H1 (cell line): ENCODE data around the gene THADA. TPM values are rescaled to one million over a fixed set of nuclear protein-coding genes. Genes with fewer than 3 reads are reported as not detected.

Experiments
- CTCF ChIA-PET: fragments of 300-600 bp; sonication (Branson Sonifier 250); formaldehyde crosslinking; loops from one replicate; lab custom pipeline; 2021; ENCODE audit not compliant: partially characterized antibody; lab: Charles Lee
- POLR2A ChIA-PET: fragments of 300-600 bp; sonication (Branson Sonifier 250); formaldehyde crosslinking; loops from one replicate; lab custom pipeline; 2021; ENCODE audit warnings: inconsistent platforms; ENCODE audit not compliant: partially characterized antibody; lab: Charles Lee
- DNase-seq, 2 experiments: peaks; one replicate each; pipeline versions ENCODE4 v3.0.0 to v3.0.0-alpha.2; 2010 to 2022; ENCODE audit warnings: low spot score in 2 of 2, low read depth in 1 of 2, mixed read lengths in 1 of 2
- FAIRE-seq: peaks from 2 replicates; lab custom pipeline; 2011; peaks lifted over from hg19 to GRCh38; lab: Jason Lieb, UNC
- H2AFZ ChIP-seq: 2 replicates; pipeline ENCODE4 v1.8.1; 2012; ENCODE audit warnings: low read length, inconsistent platforms
- H2AK5ac ChIP-seq: 2 replicates; pipeline ENCODE4 v1.6.1; 2013; ENCODE audit warnings: low read depth, low read length
- H2BK120ac ChIP-seq: replicated peaks from 2 replicates; pipeline ENCODE3; 2013; ENCODE audit warnings: low read depth, low read length, inconsistent platforms
- H2BK12ac ChIP-seq: 2 replicates; pipeline ENCODE4 v1.6.1; 2013; ENCODE audit warnings: low read depth, low read length
- H2BK15ac ChIP-seq: 2 replicates; pipeline ENCODE4 v1.6.1; 2013; ENCODE audit warnings: low read length
- H2BK20ac ChIP-seq: 2 replicates; pipeline ENCODE4 v1.6.1; 2013; ENCODE audit warnings: low read length
- H2BK5ac ChIP-seq: 2 replicates; pipeline ENCODE4 v1.6.1; 2013; ENCODE audit warnings: low read depth, low read length
- H3K14ac ChIP-seq: 2 replicates; pipeline ENCODE4 v1.6.1; 2013; ENCODE audit warnings: inconsistent platforms; ENCODE audit not compliant: insufficient read length
- H3K18ac ChIP-seq: 2 replicates; pipeline ENCODE4 v1.6.1; 2013; ENCODE audit warnings: low read length; ENCODE audit errors: extremely low read depth
- H3K23ac ChIP-seq: 2 replicates; pipeline ENCODE4 v1.6.1; 2013; ENCODE audit warnings: inconsistent platforms; ENCODE audit not compliant: insufficient read length
- H3K23me2 ChIP-seq: 2 replicates; pipeline ENCODE4 v1.6.1; 2013; ENCODE audit warnings: low read depth, low read length
- H3K27ac ChIP-seq: 2 replicates; pipeline ENCODE4 v1.6.1; 2011; ENCODE audit warnings: low read depth, low read length, inconsistent platforms
- H3K27me3 ChIP-seq, 4 experiments: replicated peaks in 1 of 4; 1 replicate in 1 of 4; 2 replicates in 3 of 4; pipeline versions ENCODE4 v1.6.1 to v1.8.1; 2011 to 2013; ENCODE audit warnings: low read length in 3 of 4, mild to moderate bottlenecking in 3 of 4, inconsistent platforms in 2 of 4, mixed read lengths in 2 of 4, moderate library complexity in 1 of 4; ENCODE audit not compliant: control insufficient read depth in 3 of 4, insufficient read depth in 3 of 4; ENCODE audit errors: extremely low read depth in 1 of 4
- H3K36me3 ChIP-seq, 4 experiments: 2 replicates each; pipeline versions ENCODE4 v1.6.1 to v1.8.1; 2011 to 2013; ENCODE audit warnings: mild to moderate bottlenecking in 4 of 4, low read length in 3 of 4, moderate library complexity in 2 of 4, control low read depth in 1 of 4, inconsistent platforms in 1 of 4; ENCODE audit not compliant: insufficient read depth in 4 of 4, control insufficient read depth in 2 of 4
- H3K4ac ChIP-seq: replicated peaks from 2 replicates; pipeline ENCODE3; 2013; ENCODE audit warnings: low read length, low read depth, mixed read lengths, inconsistent platforms; ENCODE audit not compliant: insufficient read length
- H3K4me1 ChIP-seq, 4 experiments: replicated peaks in 1 of 4; 1 replicate in 1 of 4; 2 replicates in 3 of 4; pipeline versions ENCODE4 v1.6.1 to v1.8.1; 2011 to 2013; ENCODE audit warnings: low read length in 3 of 4, inconsistent platforms in 2 of 4, mixed read lengths in 1 of 4; ENCODE audit not compliant: insufficient read depth in 4 of 4, control insufficient read depth in 3 of 4
- H3K4me2 ChIP-seq, 2 experiments: 2 replicates each; pipeline versions ENCODE4 v1.6.1 to v1.8.1; 2011 to 2013; ENCODE audit warnings: low read depth in 2 of 2, low read length in 2 of 2, control low read depth in 1 of 2, inconsistent platforms in 1 of 2, mild to moderate bottlenecking in 1 of 2; ENCODE audit not compliant: insufficient read depth in 1 of 2
- H3K4me3 ChIP-seq, 4 experiments: fragments of 200-600, 300-600 bp in 1 of 4; sonication (generic), shearing (Covaris generic), sonication (Bioruptor Twin) in 1 of 4; 2 replicates each; pipeline versions ENCODE4 v1.5.1 to v1.8.1; 2011 to 2016; ENCODE audit warnings: low read length in 4 of 4, low read depth in 3 of 4, control low read depth in 2 of 4, inconsistent platforms in 2 of 4, mild to moderate bottlenecking in 2 of 4, mixed read lengths in 1 of 4, moderate library complexity in 1 of 4; ENCODE audit not compliant: insufficient read depth in 2 of 4; ENCODE audit errors: extremely low read depth in 1 of 4
- H3K56ac ChIP-seq: replicated peaks from 2 replicates; pipeline ENCODE3; 2013; ENCODE audit warnings: low read depth, mild to moderate bottlenecking, mixed read lengths, low read length, inconsistent platforms; ENCODE audit not compliant: insufficient read length
- H3K79me1 ChIP-seq: 2 replicates; pipeline ENCODE4 v1.6.1; 2013; ENCODE audit warnings: low read depth, low read length, control low read depth
- H3K79me2 ChIP-seq, 2 experiments: 2 replicates each; pipeline versions ENCODE4 v1.6.1 to v1.8.1; 2012 to 2013; ENCODE audit warnings: low read length in 2 of 2, mild to moderate bottlenecking in 2 of 2, inconsistent platforms in 1 of 2; ENCODE audit not compliant: insufficient read depth in 2 of 2, control insufficient read depth in 1 of 2
- H3K9ac ChIP-seq, 4 experiments: replicated peaks in 1 of 4; 1 replicate in 1 of 4; 2 replicates in 3 of 4; pipeline versions ENCODE4 v1.6.1 to v1.8.1; 2011 to 2013; ENCODE audit warnings: low read depth in 3 of 4, low read length in 3 of 4, control low read depth in 2 of 4, mild to moderate bottlenecking in 2 of 4, moderate library complexity in 2 of 4, inconsistent platforms in 1 of 4; ENCODE audit errors: extremely low read depth in 1 of 4
- H3K9me3 ChIP-seq, 2 experiments: 2 replicates each; pipeline versions ENCODE4 v1.6.1 to v1.8.1; 2012 to 2013; ENCODE audit warnings: mild to moderate bottlenecking in 2 of 2, moderate library complexity in 2 of 2, control low read depth in 1 of 2, inconsistent platforms in 1 of 2, low read depth in 1 of 2, low read length in 1 of 2, mixed read lengths in 1 of 2; ENCODE audit not compliant: insufficient read depth in 2 of 2
- H4K20me1 ChIP-seq, 2 experiments: replicated peaks in 1 of 2; 2 replicates each; pipeline versions ENCODE3 to v1.8.1; 2011 to 2013; ENCODE audit warnings: inconsistent platforms in 2 of 2, low read length in 2 of 2, mild to moderate bottlenecking in 1 of 2; ENCODE audit not compliant: insufficient read depth in 2 of 2, control insufficient read depth in 1 of 2
- H4K5ac ChIP-seq: 2 replicates; pipeline ENCODE4 v1.6.1; 2013; ENCODE audit warnings: low read length, low read depth, mixed read lengths, inconsistent platforms; ENCODE audit not compliant: insufficient read length
- H4K8ac ChIP-seq: 2 replicates; pipeline ENCODE4 v1.8.0; 2013; ENCODE audit warnings: mild to moderate bottlenecking, moderate library complexity, low read length, inconsistent platforms; ENCODE audit not compliant: insufficient read depth; ENCODE audit errors: extremely low read depth
- H4K91ac ChIP-seq: replicated peaks from 2 replicates; pipeline ENCODE3; 2013; ENCODE audit warnings: low read length, mixed read lengths, inconsistent platforms; ENCODE audit not compliant: insufficient read length
- KDM4A ChIP-seq: IDR thresholded peaks from one replicate; pipeline ENCODE4 v1.7.1; 2012; ENCODE audit warnings: low read depth, mild to moderate bottlenecking, moderate library complexity, low read length, inconsistent platforms; ENCODE audit not compliant: severe bottlenecking
- WGBS, 2 experiments: shearing (Covaris generic) in 1 of 2; methylation state at CpG; one replicate each; pipeline versions ENCODE4 v1.1.6 to v1.1.7; 2013 to 2015; ENCODE audit warnings: low lambda C conversion rate in 2 of 2, mixed read lengths in 2 of 2, inconsistent platforms in 1 of 2, low coverage in 1 of 2, missing lambda C conversion rate in 1 of 2; ENCODE audit not compliant: insufficient replicate concordance in 2 of 2, insufficient coverage in 1 of 2, insufficient read length in 1 of 2; ENCODE audit errors: extremely low coverage in 1 of 2, missing lambda C conversion rate in 1 of 2; 5-methylcytosine and 5-hydroxymethylcytosine counted together
- polyA plus RNA-seq, 7 experiments: library from polyadenylated mRNA; depleted of rRNA in 3 of 7; stranded (reverse) in 5 of 7; unstranded in 2 of 7; fragments of >200 nt in 5 of 7; fragments of 200-250 nt in 2 of 7; gene quantifications; 1 replicate in 5 of 7; 2 replicates in 1 of 7; 4 replicates in 1 of 7; pipeline versions ENCODE4 v1.2.1 to v1.2.3, GENCODE V29; 2011 to 2013; ENCODE audit warnings: missing spikeins in 2 of 7, mixed read lengths in 2 of 7
- total RNA-seq: library from RNA; stranded (reverse); fragmentation: NEBNext Ultra II Directional; extraction: Animal tissue kit (Norgen Biotek cat#: 25700); gene quantifications from 2 replicates; pipeline ENCODE4 v1.2.1, GENCODE V29; 2021

THADA gene
- total and polyA plus RNA-seq, 2 of the 8 experiments (the other 6 are each of a cell fraction or from before 2014, with no cell fraction given), result 22.4 to 26.8 TPM

- FAIRE-seq, result no peak
- H2AK5ac ChIP-seq, result no peak overlapping the region
- H3K23me2 ChIP-seq, result no peaks in the 10 kb centered on the region
- no peak overlapping the region for H2BK12ac ChIP-seq
- no peaks in the 10 kb centered on the region for H3K79me2 ChIP-seq
- ChIA-PET POLR2A (no interaction called here), CTCF (interaction anchor here (1.5 kb wide), 1 partner anchor 30 kb away, joined by 3 read pairs; no protein-coding TSS in a partner anchor)
- 83% methylated on average over 1 of the region's 1 CpG; no CpG with 5 or more reads in 1 of the 2 experiments for WGBS, 2 experiments
- no peak overlapping the region for H4K5ac ChIP-seq
- no peak overlapping the region for H3K14ac ChIP-seq
- no peaks in the 10 kb centered on the region for H4K20me1 ChIP-seq
- 0 out of 4 replicates have a peak, but pooled peaks cover 0 to 2% of the 10 kb centered on the region in 2 experiments for H3K9me3 ChIP-seq
- H3K18ac ChIP-seq, result no peak overlapping the region
- H3K23ac ChIP-seq, result no peak overlapping the region
- H4K8ac ChIP-seq, result no peak overlapping the region
- H3K27me3 ChIP-seq, result no peaks in the 10 kb centered on the region
- no peak overlapping the region for H2BK20ac ChIP-seq
- H3K4ac ChIP-seq, result no peak overlapping the region
- no peak for TF ChIP-seq KDM4A
- TF ChIP-seq, all 59 proteins: peak for 0
- Histone ChIP-seq H4K91ac (no peak overlapping the region), H3K36me3 (no peaks in the 10 kb centered on the region), H3K4me3 (no peak overlapping the region), H2BK120ac (no peak overlapping the region), H3K4me2 (no peak overlapping the region), H2BK15ac (no peak overlapping the region), H3K4me1 (no peaks in the 10 kb centered on the region), H3K79me1 (no peaks in the 10 kb centered on the region), H2BK5ac (no peak overlapping the region), H3K9ac (no peak overlapping the region), H2AFZ (no peak overlapping the region), H3K56ac (no peak overlapping the region), H3K27ac (no peak overlapping the region)
- DNase-seq, result no peak
Observed at GRCh38 chr2:43643680-43644079, 47.8 kb upstream of the THADA start.
